H1 (cell line): ENCODE measurements around the gene FAM98C.

Experiments
- BCL11A ChIP-seq, 2 experiments: IDR thresholded peaks; one replicate each; pipeline ENCODE4 v1.6.1; 2011; ENCODE audit warnings: low read depth in 2 of 2, low read length in 2 of 2, mild to moderate bottlenecking in 2 of 2
- JUND ChIP-seq: IDR thresholded peaks from 2 replicates; pipeline ENCODE4 v1.6.1; 2011; ENCODE audit warnings: mild to moderate bottlenecking, improper control_type of control experiment, low read length
- POLR2A ChIP-seq, 2 experiments: IDR thresholded peaks; 1 replicate in 1 of 2; 2 replicates in 1 of 2; pipeline ENCODE4 v1.6.1; 2011; ENCODE audit warnings: low read depth in 2 of 2, low read length in 2 of 2, mild to moderate bottlenecking in 2 of 2; ENCODE audit errors: control extremely low read depth in 1 of 2
- TAF1 ChIP-seq: IDR thresholded peaks from 2 replicates; pipeline ENCODE4 v1.6.1; 2011; ENCODE audit warnings: mild to moderate bottlenecking, low read depth, low read length

DNA sequence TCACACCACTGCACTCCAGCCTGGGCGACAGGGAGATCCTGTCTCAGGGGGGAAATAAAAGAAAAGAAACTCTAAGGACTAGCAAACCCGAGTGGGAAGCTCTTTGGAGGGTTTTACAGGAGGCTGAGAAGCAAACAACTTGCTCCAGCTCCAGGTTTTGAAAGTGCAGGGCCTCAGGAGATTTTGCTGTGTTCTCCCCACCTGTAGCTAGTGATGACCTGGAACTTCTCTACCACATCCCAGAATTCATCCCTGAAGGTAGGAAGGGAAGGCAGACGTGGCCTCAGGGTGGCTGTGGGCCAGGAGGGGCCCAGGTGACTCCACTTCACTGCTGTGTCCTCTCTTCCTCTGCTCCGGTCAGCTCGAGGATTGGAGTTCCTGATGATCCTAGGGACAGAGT lies 44.8 kb upstream of the FAM98C start:
- TF ChIP-seq JUND (no peak), BCL11A (IDR thresholded peaks at IDR 0.05; ENCODE audit: low read depth in 2 of 2, low read length in 2 of 2) (no peak), POLR2A (IDR thresholded peaks at IDR 0.05; ENCODE audit: control extremely low read depth in 1 of 2, low read depth in 2 of 2, low read length in 2 of 2) (no peak), TAF1 (no peak)
